ENCODE results near the gene ADCY9.
"Not testable (repeated sequence)": the region's sequence is repeated elsewhere in the genome, so short reads cannot be mapped to it uniquely, and the experiment has no call there.

Gene ADCY9

GRCh38 chr16:4116325-4117249 lies at the start of gene ADCY9:
Gene ADCY9 (minus strand): TSS chr16:4116442. CDS start chr16:4115442, 1,000 bp downstream.
- H3K27me3 Mint-ChIP-seq (ENCODE audit: low read depth): peaks cover 17% of the 10 kb centered on the region
- H3K4me3 Mint-ChIP-seq: peak within 1 kb of the TSS; percentile 84
- H3K9me3 Mint-ChIP-seq: no peaks in the 10 kb centered on the region
- H3K36me3 Mint-ChIP-seq (ENCODE audit: low read depth): peaks cover 5% of the 10 kb centered on the region
- peak within 1 kb of the TSS; percentile 70 for H3K27ac Mint-ChIP-seq
- peak; percentile 85 for DNase-seq (ENCODE audit: low spot score)
- H3K4me1 Mint-ChIP-seq (ENCODE audit: low read depth): peaks cover 29% of the 10 kb centered on the region

- no peak overlapping the region for H3K4me3 Mint-ChIP-seq
- H3K9me3 Mint-ChIP-seq: no peaks in the 10 kb centered on the region
- no peaks in the 10 kb centered on the region for H3K4me1 Mint-ChIP-seq (ENCODE audit: low read depth)
- H3K27ac Mint-ChIP-seq: no peak overlapping the region
- DNase-seq (ENCODE audit: low spot score): no peak
- H3K27me3 Mint-ChIP-seq (ENCODE audit: low read depth): peaks cover 5% of the 10 kb centered on the region
- no peaks in the 10 kb centered on the region for H3K36me3 Mint-ChIP-seq (ENCODE audit: low read depth)
Observed at GRCh38 chr16:4160658-4161430, 44.6 kb upstream of the ADCY9 start.

DNA sequence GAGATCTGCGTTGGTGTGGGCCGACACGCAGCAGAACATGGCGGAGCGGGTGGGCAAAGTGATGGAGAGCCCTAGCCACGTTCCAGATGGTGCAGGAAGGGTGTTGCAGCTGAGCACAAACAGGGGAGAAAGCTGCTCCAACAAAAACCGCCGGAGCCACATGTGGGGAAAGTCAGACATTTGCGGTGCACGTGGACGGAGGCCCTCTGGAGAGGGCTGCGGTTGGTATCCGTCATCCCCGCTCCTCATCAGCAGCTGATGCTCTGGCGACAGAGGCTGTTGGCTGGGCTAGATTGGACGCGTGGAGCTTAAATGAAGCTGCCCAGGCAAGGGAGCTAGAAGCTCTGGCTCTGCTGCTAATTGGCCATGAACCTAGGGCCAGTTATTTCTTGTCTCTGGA lies 43.5 kb upstream of the ADCY9 start:
- H3K4me3 Mint-ChIP-seq: no peak overlapping the region
- H3K36me3 Mint-ChIP-seq (ENCODE audit: low read depth): no peaks in the 10 kb centered on the region
- H3K27ac Mint-ChIP-seq: no peak overlapping the region
- peaks cover 6% of the 10 kb centered on the region for H3K27me3 Mint-ChIP-seq (ENCODE audit: low read depth)
- H3K4me1 Mint-ChIP-seq (ENCODE audit: low read depth): no peaks in the 10 kb centered on the region
- H3K9me3 Mint-ChIP-seq: no peaks in the 10 kb centered on the region
- no peak for DNase-seq (ENCODE audit: low spot score)

DNA sequence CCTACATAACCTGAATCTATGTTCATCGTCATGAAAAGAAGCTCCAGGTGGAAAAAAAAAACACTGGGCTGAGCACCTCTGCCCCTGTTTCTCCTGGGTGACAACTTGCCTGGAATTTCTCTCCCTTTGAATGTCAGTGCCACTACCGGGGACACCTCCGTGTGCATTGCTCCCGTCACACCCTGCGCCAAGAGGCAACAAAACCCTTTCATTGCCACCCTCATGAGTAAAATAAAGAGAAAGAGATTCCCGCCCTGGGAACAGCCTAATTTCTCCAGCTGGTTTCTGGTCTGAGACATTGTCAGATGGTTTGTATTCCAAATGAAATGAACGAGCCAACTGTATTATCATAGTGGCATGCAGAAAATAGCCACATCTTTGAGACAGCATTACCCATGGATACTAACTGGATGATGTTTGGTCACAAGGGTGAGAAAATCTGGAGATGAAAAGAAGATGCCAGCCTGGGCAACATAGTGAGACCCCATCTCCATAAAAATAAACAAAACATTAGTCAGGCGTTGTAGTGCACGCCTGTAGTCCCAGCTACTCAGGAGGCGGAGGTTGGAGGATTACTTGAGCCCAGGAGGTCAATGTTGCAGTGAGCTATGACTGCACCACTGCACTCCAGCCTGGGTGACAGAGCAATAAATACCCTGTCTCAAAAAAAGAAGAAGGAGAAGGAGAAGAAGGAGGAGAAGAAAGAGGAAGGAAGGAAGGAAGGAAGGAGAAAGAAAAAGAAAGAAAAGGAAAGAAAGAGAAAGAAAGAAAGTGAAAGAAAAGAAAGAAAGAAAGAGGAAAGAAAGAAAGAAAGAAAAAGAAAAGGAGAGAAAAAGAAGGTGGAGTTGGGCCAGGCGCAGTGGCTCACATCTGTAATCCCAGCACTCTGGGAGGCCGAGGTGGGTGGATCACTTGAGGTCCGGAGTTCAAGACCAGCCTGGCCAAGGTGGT lies 42.2 kb upstream of the ADCY9 start:
- no peak for DNase-seq (ENCODE audit: low spot score)
- Mint-ChIP-seq H3K4me1 (ENCODE audit: low read depth) (no peaks in the 10 kb centered on the region), H3K27ac (no peak overlapping the region), H3K4me3 (no peak overlapping the region), H3K9me3 (no peaks in the 10 kb centered on the region), H3K27me3 (ENCODE audit: low read depth) (peaks cover 6% of the 10 kb centered on the region), H3K36me3 (ENCODE audit: low read depth) (no peaks in the 10 kb centered on the region)

GRCh38 chr16:4157376-4157825 lies 41.2 kb upstream of the ADCY9 start:
- no peak for DNase-seq (ENCODE audit: low spot score)
- H3K27ac Mint-ChIP-seq: no peak overlapping the region
- H3K4me3 Mint-ChIP-seq: no peak overlapping the region
- no peaks in the 10 kb centered on the region for H3K36me3 Mint-ChIP-seq (ENCODE audit: low read depth)
- H3K27me3 Mint-ChIP-seq (ENCODE audit: low read depth): peaks cover 6% of the 10 kb centered on the region
- H3K9me3 Mint-ChIP-seq: no peaks in the 10 kb centered on the region
- H3K4me1 Mint-ChIP-seq (ENCODE audit: low read depth): no peaks in the 10 kb centered on the region

DNA sequence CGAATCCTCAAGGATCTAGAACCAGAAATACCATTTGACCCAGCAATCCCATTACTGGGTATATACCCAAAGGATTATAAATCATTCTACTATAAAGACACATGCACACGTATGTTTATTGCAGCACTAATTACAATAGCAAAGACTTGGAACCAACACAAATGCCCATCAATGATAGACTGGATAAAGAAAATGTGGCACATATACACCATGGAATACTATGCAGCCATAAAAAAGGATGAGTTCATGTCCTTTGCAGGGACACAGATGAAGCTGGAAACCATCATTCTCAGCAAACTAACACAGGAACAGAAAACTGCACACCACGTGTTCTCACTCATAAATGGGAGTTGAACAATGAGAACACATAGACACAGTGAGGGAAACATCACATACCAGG lies 40.3 kb upstream of the ADCY9 start:
- not testable (repeated sequence) for H3K27ac Mint-ChIP-seq; H3K36me3 Mint-ChIP-seq (ENCODE audit: low read depth); H3K9me3 Mint-ChIP-seq; H3K27me3 Mint-ChIP-seq (ENCODE audit: low read depth); H3K4me1 Mint-ChIP-seq (ENCODE audit: low read depth); H3K4me3 Mint-ChIP-seq; DNase-seq (ENCODE audit: low spot score)

GRCh38 chr16:4153364-4153763 lies 37.1 kb upstream of the ADCY9 start:
- not testable (repeated sequence) for H3K36me3 Mint-ChIP-seq (ENCODE audit: low read depth)

GRCh38 chr16:4152267-4152666 lies 36.0 kb upstream of the ADCY9 start:
- Mint-ChIP-seq H3K27me3 (ENCODE audit: low read depth) (peaks cover 6% of the 10 kb centered on the region), H3K4me3 (no peak overlapping the region), H3K36me3 (ENCODE audit: low read depth) (no peaks in the 10 kb centered on the region), H3K4me1 (ENCODE audit: low read depth) (no peaks in the 10 kb centered on the region), H3K9me3 (no peaks in the 10 kb centered on the region), H3K27ac (no peak overlapping the region)
- no peak for DNase-seq (ENCODE audit: low spot score)

More at GRCh38 chr16:4153364-4153763, 37.1 kb upstream of the ADCY9 start:
- H3K9me3 Mint-ChIP-seq; H3K4me3 Mint-ChIP-seq; H3K27ac Mint-ChIP-seq; DNase-seq (ENCODE audit: low spot score); H3K4me1 Mint-ChIP-seq (ENCODE audit: low read depth); H3K27me3 Mint-ChIP-seq (ENCODE audit: low read depth): not testable (repeated sequence)

DNA sequence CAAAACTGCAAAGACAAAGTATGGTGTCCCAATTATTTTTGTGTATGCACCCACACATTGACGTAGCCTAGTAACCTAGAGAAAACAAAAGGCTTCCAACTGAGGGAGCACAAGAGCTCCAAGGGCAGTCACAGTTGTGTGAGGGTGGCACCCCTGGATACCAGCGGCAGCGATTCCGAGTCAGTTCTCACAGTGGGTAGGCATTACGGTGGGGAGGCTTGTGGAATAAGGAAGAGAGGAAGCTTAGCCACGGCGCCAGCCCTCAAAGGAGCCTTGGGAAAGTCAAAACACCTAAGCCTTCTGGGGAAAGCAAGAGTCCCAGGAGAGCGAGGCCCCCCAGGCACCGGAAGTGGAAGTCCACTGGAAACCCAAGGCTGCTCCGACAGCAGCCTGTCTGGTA lies 31.0 kb upstream of the ADCY9 start:
- H3K9me3 Mint-ChIP-seq: no peaks in the 10 kb centered on the region
- no peak overlapping the region for H3K4me3 Mint-ChIP-seq
- peaks cover 2% of the 10 kb centered on the region for H3K27me3 Mint-ChIP-seq (ENCODE audit: low read depth)
- no peak for DNase-seq (ENCODE audit: low spot score)
- H3K4me1 Mint-ChIP-seq (ENCODE audit: low read depth): peaks cover 4% of the 10 kb centered on the region
- H3K27ac Mint-ChIP-seq: no peak overlapping the region
- no peaks in the 10 kb centered on the region for H3K36me3 Mint-ChIP-seq (ENCODE audit: low read depth)

GRCh38 chr16:4142268-4142667 lies 26.0 kb upstream of the ADCY9 start:
- Mint-ChIP-seq H3K4me3 (peak overlapping the region; percentile 21), H3K27ac (peak overlapping the region; percentile 72), H3K4me1 (ENCODE audit: low read depth) (peaks cover 18% of the 10 kb centered on the region), H3K27me3 (ENCODE audit: low read depth) (peaks cover 4% of the 10 kb centered on the region), H3K9me3 (peaks cover 9% of the 10 kb centered on the region), H3K36me3 (ENCODE audit: low read depth) (peaks cover 3% of the 10 kb centered on the region)
- DNase-seq (ENCODE audit: low spot score): no peak

DNA sequence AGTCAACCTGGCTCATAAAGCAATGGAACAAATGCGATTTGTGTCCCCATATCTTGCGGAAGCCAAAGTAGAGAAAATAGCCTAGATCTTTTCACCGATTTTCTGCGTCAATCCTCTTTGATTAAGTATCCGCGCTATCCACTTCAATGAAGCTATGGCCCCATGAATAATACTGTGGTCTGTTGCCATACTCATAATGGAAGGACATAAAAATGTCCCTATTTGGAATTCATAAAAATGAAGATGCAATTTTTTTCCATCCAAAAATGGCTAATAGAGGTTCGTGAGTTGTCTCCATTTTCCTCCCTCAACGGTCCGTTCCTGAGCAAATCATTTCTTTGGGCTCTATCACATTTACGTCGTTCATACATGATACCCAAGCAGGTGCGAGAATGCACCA lies 25.4 kb upstream of the ADCY9 start:
- DNase-seq (ENCODE audit: low spot score): no peak

GRCh38 chr16:4140652-4141051 lies 24.4 kb upstream of the ADCY9 start:
- Mint-ChIP-seq H3K27me3 (ENCODE audit: low read depth) (peaks cover 4% of the 10 kb centered on the region), H3K4me3 (no peak overlapping the region), H3K9me3 (peaks cover 9% of the 10 kb centered on the region), H3K27ac (peak overlapping the region; percentile 44), H3K36me3 (ENCODE audit: low read depth) (peaks cover 3% of the 10 kb centered on the region), H3K4me1 (ENCODE audit: low read depth) (peaks cover 18% of the 10 kb centered on the region)
- no peak for DNase-seq (ENCODE audit: low spot score)

More for the DNA sequence above, 25.4 kb upstream of the ADCY9 start:
- peaks cover 2% of the 10 kb centered on the region for H3K27me3 Mint-ChIP-seq (ENCODE audit: low read depth)
- no peak overlapping the region for H3K4me3 Mint-ChIP-seq
- peaks cover 18% of the 10 kb centered on the region for H3K4me1 Mint-ChIP-seq (ENCODE audit: low read depth)
- H3K36me3 Mint-ChIP-seq (ENCODE audit: low read depth): peaks cover 3% of the 10 kb centered on the region
- H3K27ac Mint-ChIP-seq: no peak overlapping the region
- H3K9me3 Mint-ChIP-seq: peaks cover 9% of the 10 kb centered on the region

DNA sequence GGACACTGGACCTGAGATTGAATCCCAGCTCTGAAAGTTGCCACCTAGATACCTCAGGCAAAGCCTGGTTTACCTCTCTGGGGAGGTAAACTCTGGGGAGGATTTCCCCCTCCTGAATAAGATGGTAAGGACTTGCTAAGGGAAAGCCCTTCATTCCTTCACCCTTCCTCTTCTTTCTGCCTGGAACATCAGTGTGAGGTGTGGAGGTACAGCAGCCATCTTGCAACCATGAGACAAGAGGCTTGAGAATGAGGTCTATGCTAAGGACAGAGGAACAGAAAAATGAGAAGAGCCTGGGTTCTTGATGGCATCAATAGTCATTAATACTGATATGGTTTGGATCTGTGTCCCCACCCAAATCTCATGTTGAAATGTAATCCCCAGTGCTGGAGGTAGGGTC lies 23.7 kb upstream of the ADCY9 start:
- Mint-ChIP-seq H3K4me3 (no peak overlapping the region), H3K9me3 (peaks cover 9% of the 10 kb centered on the region), H3K27me3 (ENCODE audit: low read depth) (peaks cover 5% of the 10 kb centered on the region), H3K4me1 (ENCODE audit: low read depth) (peaks cover 18% of the 10 kb centered on the region), H3K36me3 (ENCODE audit: low read depth) (peaks cover 3% of the 10 kb centered on the region), H3K27ac (peak overlapping the region; percentile 44)
- no peak for DNase-seq (ENCODE audit: low spot score)
